H1 (cell line): ENCODE measurements around the gene PHF1. TPM values are rescaled to one million over a fixed set of nuclear protein-coding genes. Genes with fewer than 3 reads are reported as not detected.

Experiments
- EZH2 ChIP-seq: fragments of 200-600 bp; sonication (generic); IDR thresholded peaks from 2 replicates; pipeline ENCODE4 v1.7.1; 2012; ENCODE audit warnings: low read depth, mild to moderate bottlenecking, moderate library complexity, low read length, inconsistent platforms; ENCODE audit not compliant: severe bottlenecking
- polyA plus RNA-seq, 7 experiments: library from polyadenylated mRNA; depleted of rRNA in 3 of 7; stranded (reverse) in 5 of 7; unstranded in 2 of 7; fragments of >200 nt in 5 of 7; fragments of 200-250 nt in 2 of 7; gene quantifications; 1 replicate in 5 of 7; 2 replicates in 1 of 7; 4 replicates in 1 of 7; pipeline versions ENCODE4 v1.2.1 to v1.2.3, GENCODE V29; 2011 to 2013; ENCODE audit warnings: missing spikeins in 2 of 7, mixed read lengths in 2 of 7
- total RNA-seq: library from RNA; stranded (reverse); fragmentation: NEBNext Ultra II Directional; extraction: Animal tissue kit (Norgen Biotek cat#: 25700); gene quantifications from 2 replicates; pipeline ENCODE4 v1.2.1, GENCODE V29; 2021

PHF1 gene
- total and polyA plus RNA-seq, 2 of the 8 experiments (the other 6 are each of a cell fraction or from before 2014, with no cell fraction given): 47.3 to 78.6 TPM

GRCh38 chr6:33375143-33375671 lies 35.6 kb upstream of the PHF1 start (continued):
- no peak for TF ChIP-seq EZH2
